Mammary epithelial cell (primary cell): ENCODE measurements around the gene MRPL12.

Experiments used
- CTCF ChIP-seq, 2 donors: IDR thresholded peaks in 1 of 2; conservative IDR thresholded peaks in 1 of 2; 2 replicates each; pipeline ENCODE4 v1.5.1; 2011 to 2012; ENCODE audit warnings: inconsistent platforms in 2 of 2, low read length in 2 of 2, mild to moderate bottlenecking in 2 of 2, control low read depth in 1 of 2, low read depth in 1 of 2; ENCODE audit not compliant: insufficient read depth in 1 of 2; ENCODE audit errors: extremely low read depth in 1 of 2
- EZH2 ChIP-seq: IDR thresholded peaks from 2 replicates; pipeline ENCODE4 v1.6.1; 2012; ENCODE audit warnings: low read length, inconsistent platforms, borderline replicate concordance

GRCh38 chr17:81725439-81725838 lies 22.3 kb downstream of the MRPL12 start:
- TF ChIP-seq CTCF (conservative IDR thresholded peaks at IDR 0.05 in 1 of 2, IDR thresholded peaks at IDR 0.05 in 1 of 2; ENCODE audit: extremely low read depth in 1 of 2, insufficient read depth in 1 of 2, low read depth in 1 of 2, low read length in 2 of 2) (no peak), EZH2 (no peak)
